SK-N-SH (cell line): Measurements from ENCODE around the gene CES3.

Experiments used
- POLR2AphosphoS5 ChIP-seq: IDR thresholded peaks from 2 replicates; pipeline ENCODE4 v1.6.1; 2012; ENCODE audit warnings: low read depth, low read length
- RFX5 ChIP-seq: IDR thresholded peaks from 2 replicates; pipeline ENCODE4 v1.6.1; 2012; ENCODE audit warnings: mild to moderate bottlenecking, improper control_type of control experiment, low read length

- TF ChIP-seq RFX5 (no peak), POLR2AphosphoS5 (no peak)
Observed at GRCh38 chr16:66940236-66940635, 20.8 kb upstream of the CES3 start.
